ENCODE data around the gene SLC9A7.

SLC9A7 gene

DNA sequence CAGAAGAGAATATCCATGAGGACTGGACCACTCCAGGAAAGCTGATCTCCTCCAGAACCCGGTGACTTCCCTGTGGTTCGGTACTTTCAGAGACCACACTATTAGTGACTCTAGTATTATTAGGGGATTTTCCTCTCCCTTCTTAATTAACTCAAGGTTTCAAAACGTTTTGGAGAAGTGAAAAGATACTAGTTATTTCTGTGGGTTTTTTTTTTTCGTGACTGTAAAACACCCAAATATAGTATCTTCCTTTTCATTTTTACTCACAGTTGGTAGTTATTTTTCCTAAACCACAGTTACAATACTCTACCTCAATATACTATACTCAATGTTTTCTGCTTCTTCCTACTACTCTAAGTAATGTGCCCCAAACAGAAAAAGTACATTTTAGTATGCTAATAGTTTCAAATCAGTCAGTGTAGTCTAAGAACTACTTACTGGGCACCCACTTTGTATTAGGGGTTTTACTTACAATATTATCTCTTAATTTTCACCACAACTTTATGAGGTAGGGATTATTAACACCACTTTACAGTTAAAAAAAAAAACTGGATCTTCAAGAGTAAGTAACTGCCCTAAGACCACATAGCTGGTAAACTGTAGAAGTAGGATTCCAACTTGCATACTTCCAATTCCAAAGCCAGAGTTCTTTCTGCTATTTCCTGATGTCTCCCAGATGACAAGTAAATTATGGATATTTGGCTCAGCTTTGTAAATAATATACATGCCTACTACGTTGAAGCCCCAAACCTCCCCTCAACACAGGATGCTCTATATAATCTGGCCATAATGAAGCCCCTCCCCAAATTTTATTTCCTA lies 45.0 kb downstream of the SLC9A7 start:
- no peak overlapping the region for H3K9ac ChIP-seq
- H2AFZ ChIP-seq: no peak overlapping the region
- no peaks in the 10 kb centered on the region for H3K27me3 ChIP-seq (ENCODE audit: control insufficient read depth, insufficient read depth, low read length)
- no peak overlapping the region for H3K4me2 ChIP-seq (ENCODE audit: low read length)
- no peak overlapping the region for H3K27ac ChIP-seq
- H3K79me2 ChIP-seq: no peaks in the 10 kb centered on the region
- H3K4me1 ChIP-seq: no peaks in the 10 kb centered on the region
- H3K4me3 ChIP-seq (ENCODE audit: low read depth, low read length): no peak overlapping the region
- H3K9me3 ChIP-seq (ENCODE audit: control insufficient read depth, low read length): no peaks in the 10 kb centered on the region
- TF ChIP-seq, protein P1, sequence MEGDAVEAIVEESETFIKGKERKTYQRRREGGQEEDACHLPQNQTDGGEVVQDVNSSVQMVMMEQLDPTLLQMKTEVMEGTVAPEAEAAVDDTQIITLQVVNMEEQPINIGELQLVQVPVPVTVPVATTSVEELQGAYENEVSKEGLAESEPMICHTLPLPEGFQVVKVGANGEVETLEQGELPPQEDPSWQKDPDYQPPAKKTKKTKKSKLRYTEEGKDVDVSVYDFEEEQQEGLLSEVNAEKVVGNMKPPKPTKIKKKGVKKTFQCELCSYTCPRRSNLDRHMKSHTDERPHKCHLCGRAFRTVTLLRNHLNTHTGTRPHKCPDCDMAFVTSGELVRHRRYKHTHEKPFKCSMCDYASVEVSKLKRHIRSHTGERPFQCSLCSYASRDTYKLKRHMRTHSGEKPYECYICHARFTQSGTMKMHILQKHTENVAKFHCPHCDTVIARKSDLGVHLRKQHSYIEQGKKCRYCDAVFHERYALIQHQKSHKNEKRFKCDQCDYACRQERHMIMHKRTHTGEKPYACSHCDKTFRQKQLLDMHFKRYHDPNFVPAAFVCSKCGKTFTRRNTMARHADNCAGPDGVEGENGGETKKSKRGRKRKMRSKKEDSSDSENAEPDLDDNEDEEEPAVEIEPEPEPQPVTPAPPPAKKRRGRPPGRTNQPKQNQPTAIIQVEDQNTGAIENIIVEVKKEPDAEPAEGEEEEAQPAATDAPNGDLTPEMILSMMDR (IDR thresholded peaks at IDR 0.05): no peak
- H3K36me3 ChIP-seq (ENCODE audit: control insufficient read depth, insufficient read depth, low read length): no peaks in the 10 kb centered on the region

DNA sequence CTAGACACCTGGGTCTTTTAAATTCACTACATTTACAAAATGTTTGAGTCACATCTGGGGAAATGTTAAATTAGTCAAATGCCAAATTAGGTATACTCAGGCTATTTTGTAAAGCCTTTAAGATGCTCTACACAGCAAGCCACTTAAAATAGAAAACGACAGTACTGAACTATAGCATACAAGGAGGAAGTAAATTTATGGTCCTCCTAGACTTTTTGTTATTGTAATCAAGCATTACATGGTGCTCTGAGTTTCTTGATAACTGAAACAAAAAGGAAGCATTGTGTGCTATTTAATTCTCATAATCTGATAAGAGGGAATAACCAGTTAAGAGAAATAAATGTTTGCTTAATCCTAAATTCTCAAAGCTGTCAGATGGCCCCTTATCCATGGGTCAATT lies 46.2 kb downstream of the SLC9A7 start:
- Histone ChIP-seq H3K9me3 (ENCODE audit: control insufficient read depth, low read length) (no peaks in the 10 kb centered on the region), H3K27ac (no peak overlapping the region), H3K4me1 (no peaks in the 10 kb centered on the region), H2AFZ (no peak overlapping the region), H3K9ac (no peak overlapping the region), H3K4me3 (ENCODE audit: low read depth, low read length) (no peak overlapping the region), H3K4me2 (ENCODE audit: low read length) (no peak overlapping the region), H3K36me3 (ENCODE audit: control insufficient read depth, insufficient read depth, low read length) (no peaks in the 10 kb centered on the region), H3K79me2 (no peaks in the 10 kb centered on the region), H3K27me3 (ENCODE audit: control insufficient read depth, insufficient read depth, low read length) (no peaks in the 10 kb centered on the region)
- TF ChIP-seq, protein P1 (IDR thresholded peaks at IDR 0.05): no peak

DNA sequence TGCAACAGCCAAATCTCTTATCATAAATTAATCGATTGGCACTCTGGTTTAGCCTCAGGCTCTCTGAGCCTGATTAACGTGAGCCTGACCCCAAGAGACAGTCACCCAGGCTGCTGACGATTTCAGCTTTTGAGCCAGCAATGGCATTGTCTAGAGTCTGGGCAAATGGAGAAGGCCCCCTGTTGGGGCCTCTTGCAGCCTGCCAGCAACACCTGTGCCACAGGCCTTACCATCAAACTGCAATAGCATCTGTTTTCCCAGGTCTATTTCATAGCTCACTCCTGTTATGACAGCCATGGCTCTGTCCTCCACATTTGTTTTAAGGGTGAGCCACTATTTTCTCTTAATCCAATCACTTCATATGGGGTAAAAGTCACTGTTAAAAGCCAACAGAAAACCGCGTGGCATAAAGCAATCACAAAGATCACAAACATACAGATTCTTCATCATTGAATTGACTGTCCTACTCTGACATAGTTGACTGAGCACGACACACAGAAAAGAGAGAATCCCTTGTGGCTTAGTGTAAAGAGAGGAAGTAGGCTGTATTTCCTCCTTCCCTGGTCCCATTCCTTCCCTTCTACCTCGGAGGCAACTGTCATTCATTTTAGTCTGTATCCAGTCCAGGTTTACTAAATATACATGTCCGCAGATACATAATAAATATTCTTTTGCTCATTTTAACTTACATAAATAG lies 47.8 kb downstream of the SLC9A7 start:
- H3K4me1 ChIP-seq: no peaks in the 10 kb centered on the region

DNA sequence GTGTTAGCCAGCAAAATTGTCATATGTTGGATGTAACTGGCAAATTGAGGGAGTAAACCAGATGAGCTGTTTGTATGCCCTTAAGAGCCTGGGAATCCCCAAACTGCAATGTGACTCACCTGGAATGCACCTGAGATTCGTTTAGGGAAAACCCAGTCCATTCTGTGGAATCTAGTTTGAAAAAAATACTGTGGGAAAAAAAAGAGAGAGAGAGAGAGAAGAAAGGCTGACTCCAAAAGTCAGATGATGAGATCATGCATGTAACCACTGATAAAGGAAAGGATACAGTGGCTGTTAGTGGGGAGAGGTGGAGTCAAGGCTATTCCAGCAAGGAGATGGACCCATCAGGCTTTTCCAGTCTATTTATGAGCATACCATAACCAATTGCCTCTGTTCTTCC lies 48.5 kb downstream of the SLC9A7 start:
- TF ChIP-seq, protein P1 (IDR thresholded peaks at IDR 0.05): no peak
- no peak overlapping the region for H3K27ac ChIP-seq

More for the DNA sequence above, 47.8 kb downstream of the SLC9A7 start:
- no peaks in the 10 kb centered on the region for H3K79me2 ChIP-seq
- TF ChIP-seq, protein P1 (IDR thresholded peaks at IDR 0.05): no peak
- no peaks in the 10 kb centered on the region for H3K27me3 ChIP-seq (ENCODE audit: control insufficient read depth, insufficient read depth, low read length)
- H3K4me2 ChIP-seq (ENCODE audit: low read length): no peak overlapping the region
- H3K36me3 ChIP-seq (ENCODE audit: control insufficient read depth, insufficient read depth, low read length): no peaks in the 10 kb centered on the region
- H3K9me3 ChIP-seq (ENCODE audit: control insufficient read depth, low read length): no peaks in the 10 kb centered on the region
- no peak overlapping the region for H3K27ac ChIP-seq
- no peak overlapping the region for H3K9ac ChIP-seq
- H2AFZ ChIP-seq: no peak overlapping the region
- no peak overlapping the region for H3K4me3 ChIP-seq (ENCODE audit: low read depth, low read length)

More for the DNA sequence above, 48.5 kb downstream of the SLC9A7 start:
- H3K9ac ChIP-seq: no peak overlapping the region
- H2AFZ ChIP-seq: no peak overlapping the region
- H3K79me2 ChIP-seq: no peaks in the 10 kb centered on the region
- H3K4me3 ChIP-seq (ENCODE audit: low read depth, low read length): no peak overlapping the region
- H3K27me3 ChIP-seq (ENCODE audit: control insufficient read depth, insufficient read depth, low read length): no peaks in the 10 kb centered on the region
- H3K4me2 ChIP-seq (ENCODE audit: low read length): no peak overlapping the region
- H3K4me1 ChIP-seq: no peaks in the 10 kb centered on the region
- H3K36me3 ChIP-seq (ENCODE audit: control insufficient read depth, insufficient read depth, low read length): no peaks in the 10 kb centered on the region
- no peaks in the 10 kb centered on the region for H3K9me3 ChIP-seq (ENCODE audit: control insufficient read depth, low read length)

All from parathyroid adenoma (tissue), 2 donors.